GM20431 (cell line): ENCODE data around the gene SLC2A4RG.
"Not testable (repeated sequence)": the region's sequence is repeated elsewhere in the genome, so short reads cannot be mapped to it uniquely, and the experiment has no call there.

Source experiments
- in situ Hi-C: fragments of 300-500 bp; cut with MseI, MboI; formaldehyde crosslinking; loops from one replicate; pipeline ENCODE4 v1.15.0; 2020; ENCODE audit warnings: low sequenced_read_pairs; ENCODE audit not compliant: unreplicated experiment

Gene SLC2A4RG

GRCh38 chr20:63772781-63773518 lies 33.4 kb downstream of the SLC2A4RG start:
- in situ Hi-C loops, result no loop called here

GRCh38 chr20:63773571-63774241 lies 34.1 kb downstream of the SLC2A4RG start:
- in situ Hi-C loops, result no loop called here

DNA sequence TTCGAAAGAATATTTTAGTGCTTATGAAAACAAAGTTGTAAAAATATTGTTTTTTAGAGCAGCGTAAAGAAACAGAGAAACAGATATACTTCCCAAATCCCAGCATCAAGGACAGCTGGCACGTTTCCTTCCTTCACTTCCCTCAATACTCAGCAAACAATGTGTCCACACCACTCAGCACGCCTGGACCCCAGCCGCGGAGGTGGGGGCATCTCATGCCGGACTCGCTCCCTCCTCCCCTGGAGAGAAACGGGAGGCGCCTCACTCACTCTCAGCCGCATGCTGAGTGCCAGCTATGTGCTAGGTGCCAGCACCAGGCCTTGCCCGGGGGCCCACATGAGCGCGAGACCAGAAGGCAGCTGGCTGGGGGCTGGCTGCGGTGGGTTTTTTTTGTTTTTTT lies 34.7 kb downstream of the SLC2A4RG start:
- in situ Hi-C loops, result no loop called here

GRCh38 chr20:63775096-63775978 lies 35.8 kb downstream of the SLC2A4RG start:
- in situ Hi-C loops, result no loop called here

- in situ Hi-C loops, result not testable (repeated sequence)
These were observed 37.3 kb downstream of the SLC2A4RG start for GRCh38 chr20:63776875-63777274.

GRCh38 chr20:63777614-63778013 lies 38.0 kb downstream of the SLC2A4RG start:
- in situ Hi-C loops, result no loop called here

DNA sequence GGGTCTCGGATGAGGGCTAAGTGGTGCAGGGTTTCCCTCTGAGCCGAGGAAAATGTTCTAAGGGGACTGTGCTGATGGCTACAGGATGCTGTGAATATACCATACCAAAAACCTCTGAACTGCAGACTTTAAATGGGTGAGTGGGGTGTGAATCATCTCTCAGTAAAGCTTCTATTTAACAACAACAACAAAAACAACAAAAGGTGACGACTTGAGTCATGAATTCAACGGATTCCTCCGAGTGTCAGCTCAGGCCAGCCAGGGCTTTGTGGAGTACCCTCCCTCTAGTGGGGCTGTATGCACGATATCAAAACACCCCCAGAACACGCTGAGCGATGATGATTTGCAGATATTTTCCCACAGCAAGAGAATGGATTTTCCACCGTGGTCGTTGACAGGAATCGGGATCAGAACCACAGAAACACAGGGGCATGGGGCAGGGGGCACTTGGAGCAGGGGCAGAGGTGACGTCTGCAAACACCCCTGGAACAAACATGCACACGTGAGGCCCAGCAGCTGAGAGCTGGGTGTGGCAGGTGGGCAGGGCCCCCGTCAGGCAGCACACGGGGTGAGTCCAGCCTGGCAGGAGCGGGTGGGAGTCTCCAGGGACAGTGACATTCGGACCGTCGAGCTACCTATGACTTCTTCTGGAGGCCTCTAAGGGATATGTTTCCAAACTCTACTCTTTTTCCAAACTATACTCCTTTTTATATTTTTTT lies 38.6 kb downstream of the SLC2A4RG start:
- in situ Hi-C loops, result no loop called here

DNA sequence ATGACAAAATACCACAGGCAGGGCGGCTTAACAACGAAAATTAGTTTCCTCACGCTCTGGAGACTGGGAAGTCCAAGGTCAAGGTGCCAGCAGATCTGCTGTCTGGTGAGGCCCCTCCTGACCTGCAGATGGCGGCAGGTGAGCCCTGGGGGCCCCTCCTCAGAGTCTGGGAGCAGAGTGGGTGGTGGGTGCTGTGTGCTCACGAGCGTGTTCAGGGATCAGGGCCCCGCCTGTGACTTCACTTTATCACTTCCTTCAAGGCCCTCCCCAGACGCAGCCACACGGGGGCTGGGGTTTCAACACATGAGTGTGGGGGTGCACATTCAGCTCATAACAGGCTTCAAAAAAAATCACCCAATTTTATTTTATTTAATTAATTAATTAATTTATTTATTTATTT lies 39.3 kb downstream of the SLC2A4RG start:
- in situ Hi-C loops, result no loop called here

DNA sequence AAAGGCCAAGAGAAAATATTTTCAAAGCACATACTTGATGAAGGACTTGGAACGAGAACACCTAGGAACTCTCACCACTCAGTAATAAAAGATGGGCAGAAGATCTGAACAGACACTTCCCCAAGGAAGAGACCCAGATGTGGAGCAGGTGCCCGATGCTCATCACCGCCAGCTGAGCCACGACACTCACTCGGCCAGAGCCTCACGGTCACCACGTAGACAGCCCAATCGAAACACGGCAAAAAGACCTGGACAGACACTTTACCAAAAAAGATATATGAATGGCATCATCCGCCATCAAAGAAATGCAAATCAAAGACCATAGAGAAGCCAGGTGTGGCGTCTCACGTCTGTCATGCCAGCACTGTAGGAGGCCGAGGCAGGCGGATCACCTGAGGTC lies 41.6 kb downstream of the SLC2A4RG start:
- in situ Hi-C loops, result no loop called here

- in situ Hi-C loops, result no loop called here
These were observed 42.5 kb downstream of the SLC2A4RG start for GRCh38 chr20:63782051-63782471.

DNA sequence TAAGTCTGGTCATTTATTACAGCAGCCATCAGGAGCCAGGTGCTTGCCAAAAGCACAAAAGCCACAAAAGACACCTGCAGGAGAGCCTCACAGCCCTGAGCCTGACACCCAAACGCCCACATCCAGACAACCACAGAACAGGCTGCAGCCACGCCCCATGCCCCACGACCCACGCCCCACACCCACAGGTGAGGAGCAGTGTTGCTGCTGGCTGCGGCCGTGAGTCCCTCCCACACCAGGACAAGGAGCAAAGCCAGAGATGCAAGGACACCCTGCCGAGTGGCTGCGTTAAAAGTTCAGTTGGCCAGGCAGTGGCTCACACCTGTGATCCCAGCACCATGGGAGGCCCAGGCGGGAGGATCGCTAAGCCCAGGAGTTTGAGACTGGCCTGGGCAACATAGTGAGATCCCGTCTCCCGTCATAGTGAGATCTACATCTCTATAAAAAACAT lies 43.0 kb downstream of the SLC2A4RG start:
- in situ Hi-C loops, result no loop called here

GRCh38 chr20:63783970-63784369 lies 44.4 kb downstream of the SLC2A4RG start:
- in situ Hi-C loops, result no loop called here

DNA sequence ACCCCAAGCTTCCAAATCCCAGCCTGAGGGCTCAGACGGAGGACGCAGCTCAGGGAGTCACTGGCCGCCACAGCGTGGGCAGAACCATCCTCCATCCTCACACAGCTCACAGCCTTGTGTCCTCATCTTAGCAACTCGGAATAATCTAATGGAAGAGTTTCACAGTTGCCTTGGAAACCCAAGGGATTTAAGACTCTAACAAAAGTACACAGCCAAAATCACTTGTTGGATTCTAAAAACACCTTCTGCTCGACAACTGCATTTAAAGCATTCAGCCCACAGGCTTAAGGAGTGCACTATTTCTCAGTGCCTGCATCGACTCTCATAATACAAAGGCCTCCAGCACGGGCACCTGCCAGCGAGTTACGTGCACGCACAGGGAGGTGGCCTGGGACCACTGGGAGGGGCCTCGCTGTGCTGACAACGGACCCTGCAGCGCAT lies 46.1 kb downstream of the SLC2A4RG start:
- in situ Hi-C loops, result no loop called here

- in situ Hi-C loops, result no loop called here
These were observed 47.7 kb downstream of the SLC2A4RG start for GRCh38 chr20:63787302-63787701.

- in situ Hi-C loops, result no loop called here
These were observed 48.2 kb downstream of the SLC2A4RG start for GRCh38 chr20:63787749-63788148.

DNA sequence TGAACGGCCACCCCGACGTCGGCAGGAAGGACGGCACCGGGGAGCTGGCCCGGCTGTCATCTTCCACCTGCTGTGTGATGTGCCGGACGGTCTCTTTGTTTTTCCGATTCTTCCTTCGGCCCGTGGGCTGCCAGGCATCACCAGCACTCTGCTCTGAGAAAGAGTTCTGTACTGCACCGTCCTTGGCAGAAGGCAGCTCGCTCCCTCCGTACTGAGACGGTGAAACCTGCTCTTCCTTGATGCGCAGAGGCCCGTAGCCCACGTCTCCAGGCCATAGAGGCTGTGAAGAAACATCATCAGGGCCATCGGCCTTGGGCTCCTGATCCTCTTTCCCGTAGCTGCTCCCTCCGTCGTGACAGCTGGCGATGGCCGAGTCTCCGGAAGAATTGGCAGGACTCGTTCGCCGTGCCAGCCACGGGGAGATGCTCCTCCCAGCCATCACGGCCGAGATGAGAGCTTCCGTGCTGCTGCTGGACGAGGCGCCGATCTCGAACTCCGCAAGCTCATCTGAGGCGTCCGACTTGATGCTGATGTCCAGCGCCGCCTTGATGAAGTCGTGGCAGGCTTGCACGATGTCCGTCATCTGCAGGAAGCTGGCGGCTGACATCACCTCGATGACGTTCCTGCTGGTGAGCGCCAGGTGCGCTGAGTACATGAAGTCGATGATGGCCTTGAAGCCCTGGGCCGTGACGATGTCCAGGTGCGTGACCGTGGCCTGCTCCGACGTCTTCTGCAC lies 50.4 kb downstream of the SLC2A4RG start:
- in situ Hi-C loops, result no loop called here

GRCh38 chr20:63790572-63791168 lies 51.1 kb downstream of the SLC2A4RG start:
- in situ Hi-C loops, result no loop called here

DNA sequence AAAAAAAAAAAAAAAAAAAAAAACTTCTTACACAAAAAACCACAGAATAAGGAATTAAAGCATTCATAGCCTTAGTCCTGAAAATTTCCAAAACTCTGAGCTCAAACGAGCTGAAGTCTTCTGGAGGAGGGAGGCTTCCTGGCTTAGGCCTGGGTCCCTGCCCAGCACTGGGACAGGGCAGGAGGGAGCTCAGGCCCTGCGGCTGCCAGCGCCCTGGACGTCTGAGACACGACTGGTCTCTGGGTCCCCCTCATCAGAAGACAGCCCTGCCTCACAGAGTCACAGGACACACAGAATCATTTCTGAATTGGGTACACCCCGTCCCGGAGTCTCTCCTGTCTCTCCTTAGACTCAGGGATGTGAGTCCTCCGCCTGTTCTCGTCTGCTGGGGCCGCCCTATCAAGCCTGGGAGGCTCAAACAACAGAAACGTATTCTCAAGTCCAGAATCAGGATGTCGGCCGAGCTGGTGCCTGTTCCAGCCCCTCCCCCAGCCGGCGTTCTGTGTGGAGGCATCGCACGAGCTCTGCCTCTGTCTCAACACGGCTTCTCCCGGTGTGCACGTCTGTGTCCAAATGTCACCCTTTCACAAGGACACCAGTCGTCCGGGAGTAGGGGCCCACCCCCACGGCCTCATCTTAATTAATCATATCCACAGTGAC lies 52.1 kb downstream of the SLC2A4RG start:
- in situ Hi-C loops, result no loop called here
